B cell (primary cell): ENCODE measurements around the gene MYOM3.

Source experiments
- CTCF ChIP-seq: fragments of 200-600 bp; IDR thresholded peaks from one replicate; pipeline ENCODE4 v1.8.0; 2022; ENCODE audit warnings: antibody characterized with exemption, mild to moderate bottlenecking
- EZH2 ChIP-seq: IDR thresholded peaks from 2 replicates; pipeline ENCODE4 v1.6.1; 2012; ENCODE audit warnings: borderline replicate concordance, low read depth, mild to moderate bottlenecking, moderate library complexity, low read length; ENCODE audit not compliant: insufficient read depth, poor library complexity, severe bottlenecking

GRCh38 chr1:24027838-24028468 lies 84.0 kb downstream of the MYOM3 start:
- peak; percentile 50 for TF ChIP-seq CTCF
- TF ChIP-seq EZH2 = no peak
